Measurements from ENCODE around the gene ANO2.
A peak's percentile ranks its signal among the peaks of the same experiment; 100 is the strongest.

ANO2 gene

DNA sequence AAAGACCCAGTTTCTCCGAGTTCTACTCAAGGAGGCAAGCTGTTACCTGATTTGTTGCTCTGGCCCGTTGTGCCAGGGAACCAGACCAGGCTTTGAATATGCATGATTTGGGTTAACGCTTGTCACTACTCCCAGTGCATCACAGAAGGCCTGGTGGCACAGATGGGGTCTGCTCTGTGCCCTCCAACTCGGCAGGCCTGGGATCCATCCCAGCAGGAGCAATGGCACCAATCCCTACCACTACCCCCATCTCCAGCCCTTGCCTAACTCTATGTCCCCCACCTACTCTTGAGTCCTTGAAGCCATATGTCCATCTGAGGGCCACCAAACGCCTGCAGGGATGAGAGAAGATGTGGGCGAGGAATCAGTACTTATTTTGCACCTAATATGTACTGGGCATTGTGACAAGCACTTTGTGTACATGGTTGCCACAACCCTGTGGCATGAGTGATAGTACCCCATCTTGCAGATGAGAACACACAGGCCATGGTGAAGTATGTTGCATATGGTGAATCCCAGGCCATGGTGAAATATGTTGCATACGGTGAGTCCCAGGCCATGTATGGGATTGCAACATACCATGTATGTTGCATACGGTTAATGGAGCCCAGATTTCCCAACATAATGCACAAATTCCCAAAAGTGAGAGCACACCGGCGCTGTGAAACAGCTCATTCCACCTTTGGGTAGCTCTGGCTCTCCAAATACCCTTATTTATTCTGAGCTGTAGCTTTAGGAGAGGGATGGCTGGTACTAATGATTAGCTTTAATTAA, 410.4 kb downstream of the ANO2 start:
- Histone ChIP-seq H4K91ac (ENCODE audit: low read length) (no peak overlapping the region), H2AK5ac (ENCODE audit: low read length, severe bottlenecking) (no peak overlapping the region), H3K4ac (ENCODE audit: low read depth in 1 of 2, low read length in 2 of 2) (no peak overlapping the region), H3K27ac (ENCODE audit: low read length, poor library complexity, severe bottlenecking) (no peak overlapping the region), H2BK5ac (ENCODE audit: low read depth, low read length, poor library complexity, severe bottlenecking) (no peak overlapping the region), H3K4me2 (ENCODE audit: low read length, poor library complexity, severe bottlenecking) (no peak overlapping the region), H3K27me3 (ENCODE audit: control insufficient read depth in 1 of 2, insufficient read depth in 1 of 2, low read length in 2 of 2) (peaks cover 0 to 8% of the 10 kb centered on the region in 2 experiments), H2AFZ (ENCODE audit: low read depth, low read length) (no peak overlapping the region), H3K23ac (ENCODE audit: low read length in 2 of 2) (no peak overlapping the region), H3K18ac (ENCODE audit: low read depth in 1 of 2, low read length in 2 of 2) (no peak overlapping the region), H3K9me3 (ENCODE audit: control insufficient read depth, low read length) (no peaks in the 10 kb centered on the region), H2BK15ac (ENCODE audit: low read depth, poor library complexity, severe bottlenecking) (no peak overlapping the region), H2BK120ac (ENCODE audit: low read depth, low read length) (no peak overlapping the region), H2BK12ac (ENCODE audit: low read length in 2 of 2) (no peak overlapping the region), H3K79me1 (replicated peaks; ENCODE audit: low read length, poor library complexity, severe bottlenecking) (no peaks in the 10 kb centered on the region), H3K14ac (ENCODE audit: low read length in 2 of 2) (peak overlapping the region in 1 of 2 experiments; percentile 12), H3K4me1 (ENCODE audit: control insufficient read depth, insufficient read depth, low read depth, low read length) (no peaks in the 10 kb centered on the region), H3K4me3 (ENCODE audit: insufficient read depth in 1 of 2, low read depth in 1 of 2, low read length in 2 of 2) (no peak overlapping the region), H3K36me3 (ENCODE audit: control insufficient read depth in 1 of 2, insufficient read depth in 2 of 2, low read depth in 1 of 2, low read length in 2 of 2) (no peaks in the 10 kb centered on the region), H3K9ac (ENCODE audit: low read length) (no peak overlapping the region), H4K8ac (ENCODE audit: low read length) (no peak overlapping the region)
- no peak for DNase-seq
- 77% methylated on average over 10 of the region's 10 CpGs for WGBS

DNA sequence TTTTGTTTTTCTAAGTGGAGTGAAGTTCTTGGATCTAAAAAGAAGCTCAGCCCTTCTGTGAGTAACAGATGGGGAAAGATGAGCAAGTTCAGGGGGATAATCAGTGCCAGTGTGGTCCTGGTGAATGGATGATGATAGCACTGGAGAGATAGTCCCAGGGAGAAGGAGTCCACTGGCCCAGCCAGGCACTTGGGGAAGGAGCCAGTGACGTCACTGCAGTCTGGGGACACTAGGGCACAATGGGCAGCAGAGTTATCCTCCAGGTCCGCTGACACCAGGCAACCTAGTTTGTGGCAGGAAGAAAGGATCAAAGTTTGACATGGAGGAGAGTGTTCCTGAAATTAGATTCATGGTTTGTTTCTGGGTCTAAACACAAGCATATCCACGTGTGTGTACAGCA, 411.7 kb downstream of the ANO2 start:
- Histone ChIP-seq H3K14ac (ENCODE audit: low read length in 2 of 2) (peak overlapping the region in 1 of 2 experiments; percentile 7), H2BK15ac (ENCODE audit: low read depth, poor library complexity, severe bottlenecking) (no peak overlapping the region), H4K8ac (ENCODE audit: low read length) (no peak overlapping the region), H3K9me3 (ENCODE audit: control insufficient read depth, low read length) (no peaks in the 10 kb centered on the region), H3K4me2 (ENCODE audit: low read length, poor library complexity, severe bottlenecking) (no peak overlapping the region), H4K91ac (ENCODE audit: low read length) (no peak overlapping the region), H3K23ac (ENCODE audit: low read length in 2 of 2) (no peak overlapping the region), H3K79me1 (replicated peaks; ENCODE audit: low read length, poor library complexity, severe bottlenecking) (no peaks in the 10 kb centered on the region), H3K4me1 (ENCODE audit: control insufficient read depth, insufficient read depth, low read depth, low read length) (no peaks in the 10 kb centered on the region), H3K9ac (ENCODE audit: low read length) (no peak overlapping the region), H2BK12ac (ENCODE audit: low read length in 2 of 2) (no peak overlapping the region), H2BK5ac (ENCODE audit: low read depth, low read length, poor library complexity, severe bottlenecking) (no peak overlapping the region), H2AK5ac (ENCODE audit: low read length, severe bottlenecking) (no peak overlapping the region), H2AFZ (ENCODE audit: low read depth, low read length) (no peak overlapping the region), H2BK120ac (ENCODE audit: low read depth, low read length) (no peak overlapping the region), H3K36me3 (ENCODE audit: control insufficient read depth in 1 of 2, insufficient read depth in 2 of 2, low read depth in 1 of 2, low read length in 2 of 2) (no peaks in the 10 kb centered on the region), H3K4ac (ENCODE audit: low read depth in 1 of 2, low read length in 2 of 2) (no peak overlapping the region), H3K27me3 (ENCODE audit: control insufficient read depth in 1 of 2, insufficient read depth in 1 of 2, low read length in 2 of 2) (peaks cover 0 to 8% of the 10 kb centered on the region in 2 experiments), H3K27ac (ENCODE audit: low read length, poor library complexity, severe bottlenecking) (no peak overlapping the region), H3K4me3 (ENCODE audit: insufficient read depth in 1 of 2, low read depth in 1 of 2, low read length in 2 of 2) (no peak overlapping the region), H3K18ac (ENCODE audit: low read depth in 1 of 2, low read length in 2 of 2) (no peak overlapping the region)
- 31% methylated on average over 2 of the region's 3 CpGs for WGBS
- DNase-seq = no peak

DNA sequence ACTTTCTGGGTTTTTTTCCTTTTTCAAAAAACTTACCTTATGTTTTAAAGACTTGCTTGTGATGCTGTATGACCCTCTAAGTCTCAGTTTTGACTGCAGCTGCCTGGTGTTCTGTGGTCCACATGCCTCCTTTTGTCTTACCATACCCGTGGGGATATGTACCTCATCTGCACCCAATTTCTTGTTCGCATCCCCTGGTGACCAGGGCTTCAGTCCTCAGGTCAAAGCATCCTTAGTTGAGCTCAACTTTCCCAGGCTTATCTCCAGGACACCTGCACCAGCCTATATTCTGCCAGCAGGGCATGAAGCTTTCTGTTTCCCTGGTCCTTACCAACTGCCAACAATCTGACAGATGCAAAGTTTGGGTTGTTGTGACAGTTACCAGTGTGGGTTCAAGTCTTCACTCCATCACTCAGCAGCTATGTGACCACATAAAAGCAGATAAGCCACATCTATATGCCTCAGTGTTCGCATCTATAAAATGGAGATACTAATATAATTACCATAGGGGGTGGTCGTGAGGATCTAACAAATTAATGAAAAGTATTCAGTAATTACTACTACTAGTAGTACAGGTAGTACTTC, 419.2 kb downstream of the ANO2 start:
- Histone ChIP-seq H3K27ac (ENCODE audit: low read length, poor library complexity, severe bottlenecking) (no peak overlapping the region), H2AFZ (ENCODE audit: low read depth, low read length) (no peak overlapping the region), H2AK5ac (ENCODE audit: low read length, severe bottlenecking) (no peak overlapping the region), H3K18ac (ENCODE audit: low read depth in 1 of 2, low read length in 2 of 2) (no peak overlapping the region), H3K79me1 (replicated peaks; ENCODE audit: low read length, poor library complexity, severe bottlenecking) (no peaks in the 10 kb centered on the region), H3K14ac (ENCODE audit: low read length in 2 of 2) (no peak overlapping the region), H2BK120ac (ENCODE audit: low read depth, low read length) (no peak overlapping the region), H3K27me3 (ENCODE audit: control insufficient read depth in 1 of 2, insufficient read depth in 1 of 2, low read length in 2 of 2) (peaks cover 0 to 8% of the 10 kb centered on the region in 2 experiments), H2BK5ac (ENCODE audit: low read depth, low read length, poor library complexity, severe bottlenecking) (no peak overlapping the region), H3K36me3 (ENCODE audit: control insufficient read depth in 1 of 2, insufficient read depth in 2 of 2, low read depth in 1 of 2, low read length in 2 of 2) (no peaks in the 10 kb centered on the region), H4K8ac (ENCODE audit: low read length) (no peak overlapping the region), H2BK12ac (ENCODE audit: low read length in 2 of 2) (no peak overlapping the region), H3K4me2 (ENCODE audit: low read length, poor library complexity, severe bottlenecking) (no peak overlapping the region), H3K9ac (ENCODE audit: low read length) (no peak overlapping the region), H3K23ac (ENCODE audit: low read length in 2 of 2) (no peak overlapping the region), H2BK15ac (ENCODE audit: low read depth, poor library complexity, severe bottlenecking) (no peak overlapping the region), H3K4me3 (ENCODE audit: insufficient read depth in 1 of 2, low read depth in 1 of 2, low read length in 2 of 2) (no peak overlapping the region), H3K4ac (ENCODE audit: low read depth in 1 of 2, low read length in 2 of 2) (no peak overlapping the region), H3K9me3 (ENCODE audit: control insufficient read depth, low read length) (no peaks in the 10 kb centered on the region), H3K4me1 (ENCODE audit: control insufficient read depth, insufficient read depth, low read depth, low read length) (no peaks in the 10 kb centered on the region), H4K91ac (ENCODE audit: low read length) (no peak overlapping the region)
- DNase-seq = no peak
- WGBS = 89% methylated on average over 2 of the region's 4 CpGs

DNA sequence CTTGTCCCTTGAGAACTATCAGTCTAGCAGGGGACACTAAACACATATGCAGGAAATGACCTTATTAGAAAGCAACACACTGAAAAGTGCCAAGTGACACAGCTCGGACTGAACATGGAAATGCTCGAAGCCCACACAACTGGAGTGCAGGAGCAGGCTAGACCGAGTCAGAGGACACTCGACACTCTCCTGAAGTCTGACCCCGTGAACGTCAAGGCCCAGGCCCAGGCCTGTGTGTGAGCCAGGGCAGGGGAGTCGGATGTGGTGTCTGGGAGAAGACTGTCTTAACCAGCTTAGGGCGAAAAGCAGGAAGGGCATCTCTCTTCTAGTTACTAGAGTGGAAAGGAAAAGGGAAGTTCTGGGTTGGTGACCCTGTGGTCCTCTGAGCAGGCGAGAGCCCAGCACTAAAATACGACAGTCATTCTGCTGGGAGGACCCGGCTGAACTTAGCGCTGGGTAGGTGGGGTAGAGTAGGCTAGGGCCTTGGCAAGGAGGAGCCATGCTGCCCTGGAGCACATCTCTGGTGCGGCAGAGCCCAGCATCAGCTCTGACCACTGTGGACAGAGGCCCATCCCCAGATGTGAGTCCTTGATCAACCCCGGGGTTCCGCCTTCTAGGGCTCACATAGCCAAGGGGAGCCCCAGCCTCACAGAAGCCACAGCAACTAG, 420.2 kb downstream of the ANO2 start:
- Histone ChIP-seq H2AK5ac (ENCODE audit: low read length, severe bottlenecking) (no peak overlapping the region), H3K14ac (ENCODE audit: low read length in 2 of 2) (no peak overlapping the region), H2BK120ac (ENCODE audit: low read depth, low read length) (no peak overlapping the region), H3K4ac (ENCODE audit: low read depth in 1 of 2, low read length in 2 of 2) (no peak overlapping the region), H3K79me1 (replicated peaks; ENCODE audit: low read length, poor library complexity, severe bottlenecking) (no peaks in the 10 kb centered on the region), H2AFZ (ENCODE audit: low read depth, low read length) (no peak overlapping the region), H3K9ac (ENCODE audit: low read length) (no peak overlapping the region), H3K27me3 (ENCODE audit: control insufficient read depth in 1 of 2, insufficient read depth in 1 of 2, low read length in 2 of 2) (peaks cover 0 to 15% of the 10 kb centered on the region in 2 experiments), H2BK12ac (ENCODE audit: low read length in 2 of 2) (no peak overlapping the region), H4K8ac (ENCODE audit: low read length) (no peak overlapping the region), H3K36me3 (ENCODE audit: control insufficient read depth in 1 of 2, insufficient read depth in 2 of 2, low read depth in 1 of 2, low read length in 2 of 2) (no peaks in the 10 kb centered on the region), H3K18ac (ENCODE audit: low read depth in 1 of 2, low read length in 2 of 2) (no peak overlapping the region), H3K4me3 (ENCODE audit: insufficient read depth in 1 of 2, low read depth in 1 of 2, low read length in 2 of 2) (no peak overlapping the region), H3K27ac (ENCODE audit: low read length, poor library complexity, severe bottlenecking) (no peak overlapping the region), H2BK5ac (ENCODE audit: low read depth, low read length, poor library complexity, severe bottlenecking) (no peak overlapping the region), H3K9me3 (ENCODE audit: control insufficient read depth, low read length) (no peaks in the 10 kb centered on the region), H4K91ac (ENCODE audit: low read length) (no peak overlapping the region), H3K4me2 (ENCODE audit: low read length, poor library complexity, severe bottlenecking) (no peak overlapping the region), H2BK15ac (ENCODE audit: low read depth, poor library complexity, severe bottlenecking) (no peak overlapping the region), H3K23ac (ENCODE audit: low read length in 2 of 2) (no peak overlapping the region), H3K4me1 (ENCODE audit: control insufficient read depth, insufficient read depth, low read depth, low read length) (no peaks in the 10 kb centered on the region)
- DNase-seq = no peak
- WGBS = 89% methylated on average over 15 of the region's 15 CpGs

All from mesenchymal stem cell (in vitro differentiated cells and primary cell).